Upper lobe of left lung (tissue), 6 donors: ENCODE measurements around the gene RBP3. TPM values are rescaled to one million over a fixed set of nuclear protein-coding genes. Genes with fewer than 3 reads are reported as not detected.

Experiments used
- ATAC-seq, 2 donors: fragments of 200-7000 bp; cut with Tn5 transposase; one replicate each; pipeline ENCODE4 v1.9.1; 2022; ENCODE audit warnings: mild to moderate bottlenecking in 2 of 2, moderate library complexity in 2 of 2; ENCODE audit not compliant: low FRiP score in 2 of 2
- DNase-seq, 2 donors: peaks; one replicate each; pipeline ENCODE4 v3.0.0-alpha.2; 2019 to 2020
- H3K27ac ChIP-seq, 4 donors: fragments of 200-600 bp; sonication (generic); one replicate each; pipeline ENCODE4 v1.5.1; 2016 to 2019
- H3K27me3 ChIP-seq, 4 donors: fragments of 200-600 bp; sonication (generic); one replicate each; pipeline ENCODE4 v1.5.1; 2017 to 2019
- H3K36me3 ChIP-seq, 4 donors: fragments of 200-600 bp; sonication (generic); one replicate each; pipeline ENCODE4 v1.5.1; 2016 to 2019
- H3K4me1 ChIP-seq, 4 donors: fragments of 200-600 bp; sonication (generic); one replicate each; pipeline ENCODE4 v1.5.1; 2018 to 2019
- H3K4me3 ChIP-seq, 4 donors: fragments of 200-600 bp; sonication (generic); one replicate each; pipeline ENCODE4 v1.5.1; 2017 to 2019; ENCODE audit warnings: mild to moderate bottlenecking in 2 of 4, moderate library complexity in 1 of 4
- H3K9me3 ChIP-seq, 4 donors: fragments of 200-600 bp; sonication (generic); one replicate each; pipeline ENCODE4 v1.5.1; 2018 to 2019
- EP300 ChIP-seq, 4 donors: sonication (generic); formaldehyde crosslinking; IDR thresholded peaks; one replicate each; pipeline ENCODE4 v1.5.1; 2017; ENCODE audit warnings: antibody characterized with exemption in 4 of 4, control low read depth in 2 of 4
- POLR2A ChIP-seq, 4 donors: fragments of 450-650 bp; IDR thresholded peaks; one replicate each; pipeline ENCODE4 v1.5.1; 2016 to 2017; ENCODE audit warnings: antibody characterized with exemption in 4 of 4, mild to moderate bottlenecking in 2 of 4
- POLR2AphosphoS5 ChIP-seq, 2 donors: sonication (generic); formaldehyde crosslinking; IDR thresholded peaks; one replicate each; pipeline ENCODE4 v1.5.1; 2017; ENCODE audit warnings: antibody characterized with exemption in 2 of 2
- WGBS, 2 donors: methylation state at CpG; one replicate each; pipeline ENCODE4 v1.1.5; 2017 to 2018; 5-methylcytosine and 5-hydroxymethylcytosine counted together
- total RNA-seq, 6 donors: library from RNA; depleted of rRNA in 4 of 6; stranded (reverse); fragments of >200 nt in 4 of 6; gene quantifications; one replicate each; pipeline versions ENCODE4 v1.1.0 to v1.2.1, GENCODE V29; 2016 to 2021
- TF ChIP-seq, protein P1 (sequence below), 6 experiments: fragments of 450-650 bp in 4 of 6; fragments of 200-600 bp in 2 of 6; sonication (generic) in 2 of 6; IDR thresholded peaks; one replicate each; pipeline ENCODE4 v1.5.1; 2016 to 2019; ENCODE audit warnings: antibody characterized with exemption in 6 of 6
- donor health status: DM: no; HTN: no; CAD: no; lungs with moderate emphysema.
- donor health status: DM: no; HTN: yes; CAD: no; lungs with severe emphysema.

RBP3 gene
- total RNA-seq, 6 donors from 2014 or later, result not detected

DNA sequence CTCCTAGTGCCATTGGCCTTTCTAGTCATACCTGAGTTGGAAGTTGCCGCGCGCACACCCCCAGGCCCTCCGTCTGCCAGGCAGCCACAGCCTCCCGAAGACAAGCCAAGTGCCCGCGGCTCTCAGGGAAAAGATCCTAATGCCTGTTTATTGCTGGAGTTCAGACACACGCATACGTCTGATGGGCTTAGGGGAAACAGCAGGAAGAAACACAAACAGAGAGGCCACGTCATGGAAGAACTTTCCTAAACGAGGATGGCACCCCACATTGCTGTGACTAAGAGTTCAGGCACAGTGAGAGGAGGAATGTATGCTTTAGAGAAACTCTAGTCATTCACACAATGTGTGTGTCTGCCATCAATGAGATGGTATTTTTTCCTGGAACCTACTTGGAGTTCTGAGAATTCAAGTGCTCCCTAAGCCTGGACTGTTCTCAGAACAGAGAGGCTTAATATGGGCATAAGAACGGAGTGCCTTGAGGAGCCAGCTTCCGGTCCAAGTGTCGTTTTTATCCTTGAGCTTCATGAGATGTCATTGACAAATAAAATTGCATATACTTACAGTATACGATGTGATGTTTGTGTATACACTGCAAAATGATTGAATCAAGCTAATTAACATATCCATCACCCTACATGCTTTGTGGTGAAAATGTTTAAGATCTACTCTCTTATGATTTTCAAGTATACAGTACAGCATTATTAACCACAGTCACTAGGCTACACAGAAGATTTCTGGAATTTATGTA, 11.6 kb upstream of the RBP3 start:
- WGBS, 2 donors, result 70 to 74% methylated on average over 15 of the region's 15 CpGs
- TF ChIP-seq POLR2A (IDR thresholded peaks at IDR 0.05), result no peak
- TF ChIP-seq, protein P1, sequence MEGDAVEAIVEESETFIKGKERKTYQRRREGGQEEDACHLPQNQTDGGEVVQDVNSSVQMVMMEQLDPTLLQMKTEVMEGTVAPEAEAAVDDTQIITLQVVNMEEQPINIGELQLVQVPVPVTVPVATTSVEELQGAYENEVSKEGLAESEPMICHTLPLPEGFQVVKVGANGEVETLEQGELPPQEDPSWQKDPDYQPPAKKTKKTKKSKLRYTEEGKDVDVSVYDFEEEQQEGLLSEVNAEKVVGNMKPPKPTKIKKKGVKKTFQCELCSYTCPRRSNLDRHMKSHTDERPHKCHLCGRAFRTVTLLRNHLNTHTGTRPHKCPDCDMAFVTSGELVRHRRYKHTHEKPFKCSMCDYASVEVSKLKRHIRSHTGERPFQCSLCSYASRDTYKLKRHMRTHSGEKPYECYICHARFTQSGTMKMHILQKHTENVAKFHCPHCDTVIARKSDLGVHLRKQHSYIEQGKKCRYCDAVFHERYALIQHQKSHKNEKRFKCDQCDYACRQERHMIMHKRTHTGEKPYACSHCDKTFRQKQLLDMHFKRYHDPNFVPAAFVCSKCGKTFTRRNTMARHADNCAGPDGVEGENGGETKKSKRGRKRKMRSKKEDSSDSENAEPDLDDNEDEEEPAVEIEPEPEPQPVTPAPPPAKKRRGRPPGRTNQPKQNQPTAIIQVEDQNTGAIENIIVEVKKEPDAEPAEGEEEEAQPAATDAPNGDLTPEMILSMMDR (IDR thresholded peaks at IDR 0.05), result no peak
- no peak for TF ChIP-seq EP300 (IDR thresholded peaks at IDR 0.05)
- no peak for TF ChIP-seq POLR2AphosphoS5 (IDR thresholded peaks at IDR 0.05)
- H3K36me3 ChIP-seq, result no peaks in the 10 kb centered on the region
- H3K4me1 ChIP-seq, result no peaks in the 10 kb centered on the region
- H3K27ac ChIP-seq, result no peak overlapping the region
- no peak overlapping the region for H3K4me3 ChIP-seq
- ATAC-seq (no peak), DNase-seq (no peak)
- H3K9me3 ChIP-seq, result no peaks in the 10 kb centered on the region
- no peaks in the 10 kb centered on the region for H3K27me3 ChIP-seq

DNA sequence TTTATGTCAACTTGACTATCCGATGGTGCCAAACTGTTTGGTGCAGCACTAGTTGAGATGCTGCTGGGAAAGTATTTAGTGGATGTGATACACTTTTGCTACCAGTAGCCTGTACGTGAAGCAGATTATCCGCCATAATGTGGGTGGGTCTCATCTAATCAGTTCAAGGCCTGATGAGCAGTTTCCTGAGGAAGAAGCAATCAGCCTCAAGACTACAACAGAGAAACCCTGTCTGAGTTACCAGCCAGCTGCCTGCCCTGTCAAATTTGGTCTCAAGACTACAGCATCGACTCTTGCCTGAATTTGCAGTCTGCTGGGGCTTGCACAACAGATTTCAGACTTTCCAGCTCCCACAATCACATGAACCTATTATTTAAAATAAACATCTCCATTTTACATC, 10.9 kb upstream of the RBP3 start:
- TF ChIP-seq POLR2AphosphoS5 (IDR thresholded peaks at IDR 0.05), result no peak
- TF ChIP-seq POLR2A (IDR thresholded peaks at IDR 0.05), result no peak
- TF ChIP-seq EP300 (IDR thresholded peaks at IDR 0.05), result no peak
- H3K36me3 ChIP-seq, result no peaks in the 10 kb centered on the region
- DNase-seq, result no peak

DNA sequence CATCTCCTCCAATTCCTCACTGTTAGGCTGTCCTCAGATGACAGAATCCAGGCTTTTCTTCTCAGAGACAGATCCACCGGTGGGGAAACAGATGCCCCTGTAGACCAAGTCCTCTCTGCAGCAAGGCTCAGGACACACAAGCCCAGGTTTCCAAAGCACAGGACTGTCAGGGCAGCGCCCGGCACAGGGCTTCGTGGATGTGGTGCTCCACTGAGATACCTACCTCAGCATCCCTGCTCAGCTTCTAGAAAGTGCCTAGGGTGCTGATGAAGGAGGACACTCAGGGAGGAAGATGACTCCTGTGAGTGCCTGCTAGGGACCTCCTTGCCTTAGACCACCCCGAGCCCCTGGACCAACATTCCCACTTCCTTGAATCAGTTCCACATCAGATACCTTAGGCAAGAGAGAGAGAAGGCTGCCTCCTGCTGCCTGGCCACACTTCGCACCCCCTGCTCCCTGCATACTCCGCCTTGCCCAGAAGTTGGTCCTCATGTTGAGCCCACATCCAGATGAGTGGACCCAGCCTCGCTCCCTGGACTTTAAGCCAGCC, 8.9 kb upstream of the RBP3 start:
- ATAC-seq (no peak), DNase-seq (no peak)
- no peaks in the 10 kb centered on the region for H3K4me1 ChIP-seq
- H3K36me3 ChIP-seq, result no peaks in the 10 kb centered on the region
- WGBS, 2 donors, result 91 to 92% methylated on average over 4 to 8 of the region's 8 CpGs
- no peaks in the 10 kb centered on the region for H3K27me3 ChIP-seq
- no peaks in the 10 kb centered on the region for H3K9me3 ChIP-seq
- H3K4me3 ChIP-seq, result no peak overlapping the region
- no peak overlapping the region for H3K27ac ChIP-seq
- no peak for TF ChIP-seq POLR2AphosphoS5 (IDR thresholded peaks at IDR 0.05)
- no peak for TF ChIP-seq EP300 (IDR thresholded peaks at IDR 0.05)
- TF ChIP-seq POLR2A (IDR thresholded peaks at IDR 0.05), result no peak
- TF ChIP-seq, protein P1 (IDR thresholded peaks at IDR 0.05), result no peak

More for the DNA sequence above, 10.9 kb upstream of the RBP3 start:
- H3K27ac ChIP-seq, result no peak overlapping the region
- 68 to 73% methylated on average over 4 of the region's 4 CpGs for WGBS, 2 donors
- no peak overlapping the region for H3K4me3 ChIP-seq
- ATAC-seq, result no peak
- no peaks in the 10 kb centered on the region for H3K4me1 ChIP-seq
- no peaks in the 10 kb centered on the region for H3K9me3 ChIP-seq
- no peaks in the 10 kb centered on the region for H3K27me3 ChIP-seq

DNA sequence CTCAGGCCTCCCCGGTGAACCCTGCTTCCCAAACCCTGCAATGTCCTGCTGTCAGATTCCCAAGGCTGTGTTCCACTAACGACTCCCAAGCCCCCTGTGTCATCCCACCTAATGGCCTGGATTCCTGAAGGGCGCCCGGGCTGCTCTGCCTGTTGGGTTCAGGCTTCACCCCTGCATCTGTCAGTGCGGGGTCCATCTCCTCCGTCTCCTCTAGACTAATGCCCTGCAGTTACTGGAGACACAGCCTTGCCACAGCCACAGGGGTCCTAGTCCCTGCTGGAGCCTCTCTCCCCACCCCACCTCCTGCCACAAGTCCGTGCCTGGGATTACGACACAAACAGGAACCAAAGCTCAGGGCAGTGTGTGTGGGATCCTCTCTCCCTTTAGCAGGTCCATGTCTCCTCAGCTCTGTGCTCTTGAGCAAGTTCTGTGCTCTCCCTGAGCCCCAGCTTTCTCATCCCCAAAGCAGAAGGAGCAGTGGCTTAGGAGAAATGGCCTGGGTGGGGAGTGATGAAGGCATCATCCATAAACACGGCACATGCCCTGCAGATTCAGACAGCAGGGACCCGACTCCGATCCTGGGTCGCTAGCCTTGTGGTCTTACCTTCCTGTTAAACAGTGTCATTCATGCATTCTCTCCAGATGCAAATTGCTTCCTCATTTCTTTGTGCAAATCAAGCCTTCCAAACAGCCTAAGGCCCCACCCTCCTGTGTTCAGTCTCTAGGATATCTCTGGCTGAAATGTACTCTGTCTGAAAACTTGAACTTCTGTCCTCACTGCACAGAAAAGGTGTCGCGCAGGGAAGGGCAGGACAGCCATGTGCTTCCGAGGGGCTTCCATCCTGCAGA, 8.2 kb upstream of the RBP3 start:
- Histone ChIP-seq H3K27me3 (no peaks in the 10 kb centered on the region), H3K4me3 (no peak overlapping the region), H3K36me3 (no peaks in the 10 kb centered on the region), H3K27ac (no peak overlapping the region), H3K4me1 (no peaks in the 10 kb centered on the region), H3K9me3 (no peaks in the 10 kb centered on the region)
- DNase-seq, result no peak
- TF ChIP-seq POLR2AphosphoS5 (IDR thresholded peaks at IDR 0.05), result no peak
- TF ChIP-seq EP300 (IDR thresholded peaks at IDR 0.05), result no peak
- TF ChIP-seq POLR2A (IDR thresholded peaks at IDR 0.05), result no peak
- TF ChIP-seq, protein P1 (IDR thresholded peaks at IDR 0.05), result no peak
- peak in 1 of 2 donors; percentile 34 for ATAC-seq
- WGBS, 2 donors, result 60 to 78% methylated on average over 11 to 15 of the region's 15 CpGs

DNA sequence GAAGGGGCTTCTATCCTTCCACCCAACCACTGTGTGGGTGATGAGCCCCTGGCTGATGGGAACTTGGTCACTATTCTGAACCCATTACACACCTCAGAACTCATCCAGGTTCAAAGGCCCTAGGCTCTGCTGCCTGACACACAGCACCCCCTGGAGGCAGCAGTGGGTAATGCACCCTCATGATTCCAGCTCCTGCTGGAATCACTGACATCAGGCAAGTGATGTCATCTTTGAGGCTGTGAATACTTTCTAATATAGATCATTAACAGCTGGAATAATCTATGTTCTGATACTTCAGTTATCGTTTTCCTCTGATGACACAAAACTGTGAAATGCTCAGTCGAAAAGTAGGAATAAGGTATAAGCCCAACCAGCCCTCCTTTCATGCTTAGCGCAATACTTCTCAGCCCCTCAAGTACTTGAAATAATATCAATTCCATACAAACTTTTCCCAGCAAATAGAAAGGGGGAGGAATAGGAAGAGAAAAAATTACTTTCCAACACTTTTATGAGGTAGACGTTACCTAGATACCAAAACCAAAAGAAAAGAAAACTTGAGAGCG, 7.5 kb upstream of the RBP3 start:
- Histone ChIP-seq H3K36me3 (no peaks in the 10 kb centered on the region), H3K27me3 (no peaks in the 10 kb centered on the region), H3K27ac (no peak overlapping the region), H3K9me3 (no peaks in the 10 kb centered on the region), H3K4me3 (no peak overlapping the region), H3K4me1 (no peaks in the 10 kb centered on the region)
- WGBS, 2 donors, result 69 to 72% methylated on average over 5 of the region's 5 CpGs
- DNase-seq (peak in 1 of 2 donors; percentile 50), ATAC-seq (peak; percentile 78 to 83)
- TF ChIP-seq POLR2AphosphoS5 (IDR thresholded peaks at IDR 0.05), result no peak
- no peak for TF ChIP-seq EP300 (IDR thresholded peaks at IDR 0.05)
- TF ChIP-seq, protein P1 (IDR thresholded peaks at IDR 0.05), result peak; percentile 74 to 89 (median 78)
